Hepatocyte (in vitro differentiated cells): ENCODE data around the gene TDRD12.

Source experiments
- EZH2 ChIP-seq: fragments of 200-600 bp; sonication (generic); IDR thresholded peaks from 2 replicates; pipeline ENCODE4 v1.6.1; 2016; ENCODE audit warnings: antibody characterized with exemption, mild to moderate bottlenecking, borderline replicate concordance
- EZH2phosphoT487 ChIP-seq: fragments of 200-600 bp; sonication (generic); IDR thresholded peaks from one replicate; pipeline ENCODE4 v1.6.1; 2018; ENCODE audit warnings: antibody characterized with exemption, mild to moderate bottlenecking, low read depth, moderate library complexity; ENCODE audit not compliant: unreplicated experiment, severe bottlenecking
- TF ChIP-seq, protein P1 (sequence below): fragments of 200-600 bp; sonication (generic); IDR thresholded peaks from 2 replicates; pipeline ENCODE4 v1.5.1; 2016; ENCODE audit warnings: antibody characterized with exemption, mild to moderate bottlenecking; ENCODE audit not compliant: poor library complexity

DNA sequence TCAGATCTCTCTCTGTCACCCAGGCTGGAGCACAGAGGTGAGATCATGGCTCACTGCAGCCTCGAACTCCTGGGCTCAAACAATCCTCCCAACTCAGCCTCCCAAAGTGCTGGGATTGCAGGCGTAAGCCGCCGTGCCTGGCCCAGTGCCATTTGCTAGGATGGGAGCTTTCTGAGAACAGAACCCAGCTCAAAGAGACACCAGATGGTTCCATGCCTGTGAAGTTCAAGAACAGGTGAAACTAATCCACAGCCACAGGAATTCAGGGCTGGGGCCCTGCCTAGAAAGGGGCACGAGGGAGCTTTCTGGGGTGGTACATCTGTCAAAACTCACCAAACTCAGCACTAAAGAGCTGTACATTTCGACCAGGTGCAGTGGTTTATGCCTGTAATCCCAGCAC, 145.8 kb downstream of the TDRD12 start:
- TF ChIP-seq, protein P1, sequence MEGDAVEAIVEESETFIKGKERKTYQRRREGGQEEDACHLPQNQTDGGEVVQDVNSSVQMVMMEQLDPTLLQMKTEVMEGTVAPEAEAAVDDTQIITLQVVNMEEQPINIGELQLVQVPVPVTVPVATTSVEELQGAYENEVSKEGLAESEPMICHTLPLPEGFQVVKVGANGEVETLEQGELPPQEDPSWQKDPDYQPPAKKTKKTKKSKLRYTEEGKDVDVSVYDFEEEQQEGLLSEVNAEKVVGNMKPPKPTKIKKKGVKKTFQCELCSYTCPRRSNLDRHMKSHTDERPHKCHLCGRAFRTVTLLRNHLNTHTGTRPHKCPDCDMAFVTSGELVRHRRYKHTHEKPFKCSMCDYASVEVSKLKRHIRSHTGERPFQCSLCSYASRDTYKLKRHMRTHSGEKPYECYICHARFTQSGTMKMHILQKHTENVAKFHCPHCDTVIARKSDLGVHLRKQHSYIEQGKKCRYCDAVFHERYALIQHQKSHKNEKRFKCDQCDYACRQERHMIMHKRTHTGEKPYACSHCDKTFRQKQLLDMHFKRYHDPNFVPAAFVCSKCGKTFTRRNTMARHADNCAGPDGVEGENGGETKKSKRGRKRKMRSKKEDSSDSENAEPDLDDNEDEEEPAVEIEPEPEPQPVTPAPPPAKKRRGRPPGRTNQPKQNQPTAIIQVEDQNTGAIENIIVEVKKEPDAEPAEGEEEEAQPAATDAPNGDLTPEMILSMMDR, result no peak
- TF ChIP-seq EZH2 (no peak), EZH2phosphoT487 (no peak)
